Urinary bladder (tissue), 4 donors: ENCODE results near the gene TPRG1. TPM values are rescaled to one million over a fixed set of nuclear protein-coding genes. Genes with fewer than 3 reads are reported as not detected.

Experiments
- DNase-seq: peaks from one replicate; pipeline ENCODE4 v3.0.0-alpha.2; 2015; ENCODE audit errors: extremely low spot score
- H3K27ac ChIP-seq: one replicate; pipeline ENCODE4 v1.5.1; 2013; ENCODE audit warnings: low read depth, mild to moderate bottlenecking, moderate library complexity
- H3K36me3 ChIP-seq: one replicate; pipeline ENCODE4 v1.6.1; 2013; ENCODE audit warnings: mild to moderate bottlenecking, moderate library complexity; ENCODE audit not compliant: insufficient read depth
- H3K4me1 ChIP-seq: one replicate; pipeline ENCODE4 v1.6.1; 2013; ENCODE audit warnings: mild to moderate bottlenecking, moderate library complexity; ENCODE audit not compliant: insufficient read depth
- H3K4me3 ChIP-seq: one replicate; pipeline ENCODE4 v1.5.1; 2013; ENCODE audit warnings: low read depth, low read length
- WGBS: extraction: QIAGEN DNeasy Blood & Tissue Kit; methylation state at CpG from one replicate; pipeline ENCODE4 v1.1.7; 2013; 5-methylcytosine and 5-hydroxymethylcytosine counted together
- polyA plus RNA-seq: library from polyadenylated mRNA; stranded (reverse); fragments of 200-250 nt; gene quantifications from one replicate; pipeline ENCODE4 v1.2.3, GENCODE V29; 2013
- total RNA-seq: library from RNA; depleted of rRNA; stranded (reverse); fragments of >200 nt; gene quantifications from one replicate; pipeline ENCODE4 v1.2.3, GENCODE V29; 2014
- donor health status: healthy with polysubstance abuse.
- donor health status: healthy.

TPRG1 gene
- total and polyA plus RNA-seq, 2 donors, result 1.2 to 6.2 TPM

DNA sequence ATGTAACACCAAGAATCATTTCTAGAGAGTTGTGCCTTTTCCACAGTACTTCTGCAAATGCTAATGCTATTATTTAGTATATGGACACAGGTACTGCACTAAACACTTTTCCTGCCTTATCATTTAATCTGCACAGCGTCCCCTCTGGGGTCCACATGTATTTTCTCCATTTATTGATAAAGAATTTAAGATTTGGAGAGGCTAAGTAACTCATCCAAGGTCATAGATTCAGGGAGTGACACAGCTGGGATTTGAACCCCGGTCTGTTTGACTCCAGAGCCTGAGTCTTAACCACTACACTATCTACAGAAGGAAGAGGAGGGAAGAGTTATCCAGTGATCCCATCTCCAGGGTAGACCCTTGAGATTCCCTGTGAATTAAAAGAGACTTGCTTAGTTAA lies 24.9 kb upstream of the TPRG1 start:
- H3K4me3 ChIP-seq, result no peak overlapping the region
- H3K4me1 ChIP-seq, result no peaks in the 10 kb centered on the region
- H3K36me3 ChIP-seq, result no peaks in the 10 kb centered on the region
- DNase-seq, result no peak
- WGBS, result 72% methylated on average over 2 of the region's 2 CpGs
- no peak overlapping the region for H3K27ac ChIP-seq

DNA sequence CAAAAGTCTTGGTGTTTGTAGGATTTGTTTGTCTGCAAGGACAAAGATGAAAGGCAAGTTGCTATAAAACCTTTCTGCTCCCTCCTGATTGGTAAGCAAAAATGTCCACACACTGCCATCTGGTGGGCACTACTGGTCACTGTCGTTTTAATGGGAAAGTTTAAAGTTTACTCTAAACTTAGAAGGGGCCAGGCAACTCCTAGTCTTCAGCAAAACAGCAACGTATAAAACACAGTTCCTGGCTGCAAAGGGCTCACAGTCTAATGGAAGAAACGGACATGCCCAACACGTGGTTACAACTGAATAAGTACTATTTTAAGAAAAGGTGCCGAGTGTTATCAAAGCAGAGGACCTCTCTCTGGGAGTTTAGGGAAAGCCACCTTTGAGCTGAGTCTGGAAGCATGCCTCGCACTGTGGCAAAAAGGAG lies 23.7 kb upstream of the TPRG1 start:
- Histone ChIP-seq H3K36me3 (no peaks in the 10 kb centered on the region), H3K4me1 (no peaks in the 10 kb centered on the region), H3K4me3 (no peak overlapping the region), H3K27ac (no peak overlapping the region)
- WGBS, result 32% methylated on average over 6 of the region's 6 CpGs
- no peak for DNase-seq

DNA sequence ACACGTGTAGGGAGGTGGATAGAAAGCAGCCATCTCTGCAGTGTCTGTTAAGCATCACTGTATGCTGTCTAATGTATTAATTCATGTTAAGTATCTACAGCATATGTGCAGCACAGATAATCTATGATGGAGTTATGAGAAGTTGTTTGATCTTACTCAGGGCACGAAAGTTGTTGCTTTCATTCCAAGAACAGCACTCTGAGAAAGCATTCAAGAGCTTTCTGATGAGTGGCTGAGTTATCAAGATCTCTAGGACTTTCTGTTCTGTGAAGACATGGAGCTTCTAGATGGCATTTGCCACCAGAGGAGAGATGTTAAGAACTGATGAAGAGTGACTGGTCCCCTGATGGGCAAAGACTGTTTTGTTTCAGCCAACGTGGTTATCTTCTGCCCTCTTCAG lies 22.6 kb upstream of the TPRG1 start:
- no peaks in the 10 kb centered on the region for H3K4me1 ChIP-seq
- no peak overlapping the region for H3K27ac ChIP-seq
- no peak for DNase-seq
- H3K36me3 ChIP-seq, result no peaks in the 10 kb centered on the region
- no peak overlapping the region for H3K4me3 ChIP-seq
- 62% methylated on average over 3 of the region's 3 CpGs for WGBS

DNA sequence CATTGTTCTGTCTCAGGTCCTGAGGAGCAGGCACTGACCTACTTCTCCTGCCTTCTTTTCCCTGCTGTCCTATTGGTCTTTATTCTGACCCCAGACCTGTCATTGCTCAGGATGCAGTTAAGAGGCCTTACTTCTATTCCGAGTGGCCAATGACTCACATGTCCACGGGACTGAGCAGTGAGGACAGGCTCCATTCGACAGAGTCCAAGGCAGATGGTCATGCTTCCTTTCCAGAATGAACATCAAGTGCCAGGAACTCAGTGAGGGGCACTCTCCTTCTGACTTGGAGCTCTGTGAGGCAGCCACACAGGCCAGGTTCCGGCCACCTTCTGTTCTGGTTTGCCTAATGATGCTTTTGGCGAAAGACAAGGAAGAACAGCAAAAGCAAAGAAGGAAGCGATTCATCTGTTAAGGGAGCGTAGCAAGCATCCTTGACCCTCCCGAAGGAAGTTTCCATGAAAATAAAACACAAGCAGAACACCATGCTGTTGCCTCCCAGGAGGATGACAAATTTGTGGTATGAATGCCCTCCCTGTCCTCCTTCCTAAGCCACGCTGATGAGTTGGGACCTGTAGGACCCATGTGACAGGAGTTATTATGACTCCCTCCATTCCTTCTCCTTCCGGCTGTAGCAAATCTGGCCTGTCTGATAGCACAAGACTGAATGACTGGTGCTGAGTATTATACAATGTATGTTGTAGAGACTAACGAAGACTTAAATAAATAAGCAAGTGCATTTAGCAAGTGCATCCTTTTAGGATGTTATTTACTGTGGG lies 14.4 kb upstream of the TPRG1 start:
- H3K4me3 ChIP-seq, result no peak overlapping the region
- no peaks in the 10 kb centered on the region for H3K4me1 ChIP-seq
- H3K36me3 ChIP-seq, result no peaks in the 10 kb centered on the region
- no peak for DNase-seq
- no peak overlapping the region for H3K27ac ChIP-seq
- WGBS, result 93% methylated on average over 11 of the region's 11 CpGs

DNA sequence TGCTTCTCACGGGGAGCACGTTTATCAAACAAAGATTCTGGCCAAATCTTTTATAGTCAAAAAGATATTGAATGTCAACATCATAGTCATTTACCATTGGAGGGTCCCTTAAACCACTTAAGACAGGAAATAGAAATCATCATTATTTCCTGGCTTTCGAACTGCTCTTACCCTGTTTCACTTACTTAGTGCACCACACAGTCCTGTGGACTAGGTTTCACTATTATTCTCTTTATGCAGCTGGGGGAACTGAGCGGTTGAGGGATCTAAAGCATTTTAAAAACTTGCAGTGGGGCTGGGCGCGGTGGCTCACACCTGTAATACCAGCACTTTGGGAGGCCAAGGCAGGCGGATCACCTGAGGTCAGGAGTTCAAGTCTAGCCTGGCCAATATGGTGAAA lies 13.7 kb upstream of the TPRG1 start:
- no peak for DNase-seq
- no peaks in the 10 kb centered on the region for H3K36me3 ChIP-seq
- 88% methylated on average over 7 of the region's 7 CpGs for WGBS

DNA sequence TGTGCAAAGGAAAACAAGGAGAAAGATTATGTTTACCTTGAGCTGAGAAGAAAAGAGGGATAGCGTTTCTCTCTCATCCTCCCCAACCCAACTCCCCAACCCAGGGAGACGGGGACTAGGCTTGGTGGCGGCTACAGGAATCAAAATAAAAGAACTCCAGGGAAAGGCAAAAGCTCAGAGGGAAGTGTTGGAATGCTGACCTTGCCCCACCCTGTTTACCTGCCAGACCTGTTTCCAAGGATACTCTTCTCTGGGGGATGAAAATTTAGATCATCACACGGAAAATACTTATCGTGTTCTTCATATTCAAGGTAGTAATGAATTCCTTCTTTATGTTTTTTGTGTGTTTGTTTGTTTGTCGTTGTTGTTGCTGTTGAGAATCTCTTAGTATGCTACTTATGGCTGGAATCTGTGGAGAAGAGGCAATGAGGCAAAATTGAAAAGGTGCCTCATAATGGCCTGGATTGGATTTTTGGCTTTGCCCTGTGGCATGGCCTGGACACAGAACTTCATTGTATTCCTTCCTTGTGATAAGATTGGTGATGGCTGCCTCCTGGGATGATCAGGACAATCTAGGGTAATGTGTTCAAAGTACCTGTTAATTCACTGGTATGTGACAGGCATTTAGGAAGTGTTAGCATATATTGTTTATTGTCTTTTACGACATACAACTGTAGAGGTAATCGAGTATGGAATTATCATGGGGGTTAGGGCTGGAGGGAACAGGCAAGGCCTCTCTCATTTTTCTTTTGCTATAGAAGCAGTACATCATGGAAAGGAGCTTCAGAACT lies 11.1 kb upstream of the TPRG1 start:
- Histone ChIP-seq H3K27ac (no peak overlapping the region), H3K4me1 (no peaks in the 10 kb centered on the region), H3K36me3 (no peaks in the 10 kb centered on the region), H3K4me3 (no peak overlapping the region)
- no peak for DNase-seq
- WGBS, result 78% methylated on average over 8 of the region's 8 CpGs

More for the DNA sequence above, 13.7 kb upstream of the TPRG1 start:
- no peak overlapping the region for H3K4me3 ChIP-seq
- H3K4me1 ChIP-seq, result no peaks in the 10 kb centered on the region
- H3K27ac ChIP-seq, result no peak overlapping the region

DNA sequence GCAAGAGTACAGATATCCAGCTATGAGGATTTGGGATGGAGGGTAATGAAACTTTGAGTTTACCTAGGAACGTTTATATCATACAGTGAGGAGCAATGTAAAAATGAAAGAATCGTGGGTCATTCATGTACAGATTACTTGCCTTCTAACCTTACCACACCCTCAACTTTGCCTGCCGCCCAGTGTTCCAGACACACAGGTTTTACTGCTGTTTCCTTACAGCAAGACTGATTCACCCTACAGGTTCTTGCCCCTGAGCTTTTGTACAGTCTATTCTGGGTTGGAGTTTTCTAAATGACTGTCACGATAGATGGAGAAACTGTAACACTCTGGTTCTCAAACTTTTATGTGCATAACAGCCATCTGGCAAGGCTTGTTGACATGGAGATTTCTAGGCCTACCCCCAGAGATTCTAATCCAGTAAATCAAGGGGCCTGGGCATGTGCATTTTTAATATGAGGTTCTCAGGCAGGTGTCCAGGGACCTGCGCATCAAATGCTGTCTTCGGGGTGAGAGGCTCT lies 6.6 kb upstream of the TPRG1 start:
- Histone ChIP-seq H3K27ac (no peak overlapping the region), H3K4me3 (no peak overlapping the region), H3K4me1 (no peaks in the 10 kb centered on the region), H3K36me3 (no peaks in the 10 kb centered on the region)
- DNase-seq, result no peak
- WGBS, result 80% methylated on average over 6 of the region's 6 CpGs

DNA sequence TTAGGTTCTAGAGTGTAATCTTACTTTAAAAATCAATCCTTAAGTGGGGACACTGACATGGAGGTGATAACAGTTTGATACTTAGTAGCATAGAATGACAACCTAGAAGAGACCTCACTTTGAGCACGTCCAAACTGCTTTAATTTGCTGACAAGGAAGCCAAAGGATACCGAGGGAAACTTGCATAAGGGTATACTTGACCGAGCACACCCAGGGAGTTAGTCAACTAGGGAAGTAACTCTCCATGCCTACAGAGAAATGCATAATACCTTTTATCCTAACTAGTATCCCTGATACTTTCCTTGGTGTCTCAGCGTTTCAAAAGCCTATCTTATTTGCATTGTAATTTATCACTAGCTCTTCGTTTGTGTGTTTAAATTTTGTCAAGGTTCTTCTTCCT lies 5.5 kb upstream of the TPRG1 start:
- DNase-seq, result no peak
- H3K36me3 ChIP-seq, result no peaks in the 10 kb centered on the region
- H3K4me3 ChIP-seq, result no peak overlapping the region
- no peaks in the 10 kb centered on the region for H3K4me1 ChIP-seq
- 82% methylated on average over 5 of the region's 5 CpGs for WGBS
- no peak overlapping the region for H3K27ac ChIP-seq

DNA sequence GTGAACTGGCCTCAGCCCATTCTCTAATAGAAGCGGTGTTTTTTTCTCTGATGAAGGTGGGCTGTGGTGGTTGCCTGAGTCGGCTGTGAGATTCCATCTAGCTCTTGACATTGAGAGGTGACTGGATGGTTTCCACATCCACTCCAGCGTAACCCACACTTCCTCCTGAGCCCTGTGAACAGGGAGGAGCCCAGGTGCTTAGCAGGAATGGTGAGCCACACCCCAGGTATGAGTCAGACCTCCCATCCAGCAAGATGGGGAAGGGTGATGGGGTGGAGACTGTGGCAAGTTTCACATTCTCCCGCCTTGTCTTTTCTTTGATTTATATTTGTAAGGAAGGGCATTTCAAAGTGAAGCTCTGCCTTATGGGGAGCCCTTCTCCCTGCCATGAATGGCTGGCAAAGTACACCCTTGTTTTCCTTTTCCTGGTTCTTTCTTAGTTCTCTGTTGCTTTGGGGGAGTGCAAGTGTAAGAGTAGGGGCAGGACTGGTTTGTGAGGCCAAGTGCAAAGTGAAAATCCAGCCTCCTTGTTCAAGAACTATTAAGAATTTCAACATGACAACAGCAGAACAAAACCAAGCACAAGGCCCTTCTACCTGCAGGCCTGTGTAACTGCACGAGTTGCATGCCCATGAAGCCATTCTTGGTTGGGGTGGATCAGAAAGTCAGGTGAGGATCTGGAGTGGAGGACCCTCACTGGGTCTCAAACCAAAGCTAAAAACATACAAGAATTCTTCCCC lies 4.6 kb upstream of the TPRG1 start:
- no peak for DNase-seq
- 85% methylated on average over 5 of the region's 5 CpGs for WGBS
- no peak overlapping the region for H3K27ac ChIP-seq
- H3K4me3 ChIP-seq, result no peak overlapping the region
- no peaks in the 10 kb centered on the region for H3K4me1 ChIP-seq
- no peaks in the 10 kb centered on the region for H3K36me3 ChIP-seq

DNA sequence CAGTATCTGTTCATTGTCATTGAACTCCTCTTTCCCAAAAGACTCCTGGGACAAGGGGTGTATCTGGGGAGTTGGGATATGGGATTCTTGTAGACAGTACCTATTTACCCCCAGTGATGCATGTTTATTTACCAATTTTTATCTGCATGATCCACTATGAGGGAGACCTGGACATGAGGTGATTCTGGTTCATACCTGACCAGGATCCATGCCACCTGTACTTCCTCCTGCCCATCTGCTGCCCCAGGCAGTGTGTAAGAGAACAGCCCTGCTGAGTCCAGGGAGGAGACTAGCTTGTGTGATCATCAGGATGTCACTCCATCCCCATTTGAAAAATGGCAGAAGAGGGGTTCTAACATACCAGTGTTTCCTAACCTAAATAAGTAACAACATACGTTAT lies 3.1 kb upstream of the TPRG1 start:
- Histone ChIP-seq H3K4me1 (no peaks in the 10 kb centered on the region), H3K4me3 (no peak overlapping the region), H3K36me3 (no peaks in the 10 kb centered on the region), H3K27ac (no peak overlapping the region)
- 95% methylated on average over 1 of the region's 1 CpG for WGBS
- no peak for DNase-seq

DNA sequence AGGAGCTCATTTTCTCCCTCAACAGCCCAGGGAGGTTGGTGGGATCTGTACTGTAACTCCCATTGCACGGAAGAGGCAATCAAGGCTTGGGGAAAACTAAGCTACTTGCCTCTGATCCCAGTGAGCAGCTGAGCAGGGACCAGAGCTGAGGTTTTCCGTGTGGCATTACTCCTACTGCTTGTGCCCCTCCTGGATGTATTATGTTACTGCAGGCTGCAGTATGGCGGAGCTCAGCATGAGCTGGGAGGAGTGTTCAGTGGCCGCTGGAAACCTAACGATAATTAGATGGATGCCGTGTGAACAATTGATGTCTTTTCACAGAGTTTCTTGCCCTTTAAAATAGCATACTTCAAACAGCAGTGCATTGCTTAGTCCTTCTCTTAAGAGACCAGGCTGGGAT lies 2.0 kb upstream of the TPRG1 start:
- no peaks in the 10 kb centered on the region for H3K36me3 ChIP-seq
- no peak for DNase-seq
- H3K4me1 ChIP-seq, result no peaks in the 10 kb centered on the region
- WGBS, result 87% methylated on average over 6 of the region's 6 CpGs
- H3K27ac ChIP-seq, result no peak overlapping the region
- no peak overlapping the region for H3K4me3 ChIP-seq

DNA sequence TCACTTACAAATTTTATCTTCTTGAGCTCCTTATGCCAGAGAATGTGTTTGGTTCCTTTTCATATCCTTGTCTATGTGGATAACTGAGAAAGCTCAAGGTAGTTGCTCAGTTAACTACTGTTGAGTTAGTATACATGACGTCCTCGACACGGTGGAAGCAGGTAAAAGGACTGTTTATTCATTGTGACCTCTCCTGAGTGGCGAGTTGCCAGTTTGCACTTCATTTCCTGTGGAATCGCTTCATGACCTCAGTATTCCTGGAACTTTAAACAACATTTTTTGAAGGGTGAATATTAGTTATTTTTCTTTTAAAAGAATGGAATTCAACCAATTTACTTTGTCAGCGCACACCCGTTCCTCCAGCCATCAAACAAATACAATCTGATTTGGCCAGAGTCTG lies 1.2 kb upstream of the TPRG1 start:
- Histone ChIP-seq H3K27ac (no peak overlapping the region), H3K36me3 (no peaks in the 10 kb centered on the region), H3K4me3 (no peak overlapping the region), H3K4me1 (no peaks in the 10 kb centered on the region)
- 58% methylated on average over 7 of the region's 7 CpGs for WGBS
- no peak for DNase-seq

DNA sequence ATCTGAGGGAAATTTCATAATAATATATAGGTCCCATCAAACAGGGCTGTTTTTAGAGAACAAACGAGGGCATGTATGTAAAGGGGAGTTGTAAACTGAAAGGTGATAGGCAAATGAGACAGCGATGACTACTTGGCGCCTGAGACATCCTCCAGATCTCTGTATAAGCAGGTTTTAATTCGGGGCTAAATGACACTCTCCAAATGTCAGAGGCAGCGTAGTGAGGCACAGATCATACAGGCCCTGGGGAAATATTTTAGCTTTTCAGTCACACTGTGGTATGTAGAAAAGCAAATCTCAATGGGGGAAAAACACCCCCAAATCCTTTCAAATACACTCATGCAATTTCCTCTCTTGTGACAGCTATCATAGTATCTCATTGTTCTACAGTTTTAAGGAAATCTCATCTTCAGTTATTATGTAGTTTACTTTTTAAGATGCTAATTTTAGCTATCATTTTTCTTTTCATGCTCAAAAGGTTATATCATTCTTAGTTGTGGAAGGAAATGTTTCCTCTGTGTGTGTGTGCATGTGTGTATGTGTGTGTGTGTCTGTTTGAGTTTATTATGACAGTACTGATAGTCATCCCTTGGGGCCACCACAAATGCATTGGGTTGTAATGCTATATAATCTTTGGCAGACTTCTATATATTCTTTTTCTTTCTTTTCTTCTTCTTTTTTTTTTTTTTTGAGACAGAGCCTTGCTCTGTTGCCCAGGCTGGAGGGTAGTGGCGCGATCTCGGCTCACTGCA lies 1.1 kb downstream of the TPRG1 start:
- 74% methylated on average over 8 of the region's 8 CpGs for WGBS
- Histone ChIP-seq H3K4me1 (no peaks in the 10 kb centered on the region), H3K36me3 (no peaks in the 10 kb centered on the region), H3K27ac (no peak overlapping the region), H3K4me3 (no peak overlapping the region)
- DNase-seq, result no peak
